ENCODE data around the gene ANO10.

The ANO10 gene

GRCh38 chr3:43399034-43399433 lies 222.8 kb downstream of the ANO10 start:
- Histone ChIP-seq H3K4me3 (ENCODE audit: low read depth in 1 of 2, low read length in 2 of 2) (no peak overlapping the region), H3K9me3 (ENCODE audit: control insufficient read depth in 1 of 2, low read length in 2 of 2) (no peaks in the 10 kb centered on the region), H3K27ac (ENCODE audit: low read depth, low read length) (no peak overlapping the region), H3K4me1 (ENCODE audit: control insufficient read depth in 1 of 2, insufficient read depth in 2 of 2, low read length in 2 of 2) (peaks cover 0 to 6% of the 10 kb centered on the region in 2 donors), H3K9ac (ENCODE audit: low read depth in 1 of 2, low read length in 2 of 2) (no peak overlapping the region), H3K27me3 (ENCODE audit: control insufficient read depth in 1 of 2, insufficient read depth in 2 of 2, low read length in 2 of 2) (no peaks in the 10 kb centered on the region), H3K36me3 (ENCODE audit: control insufficient read depth in 1 of 2, insufficient read depth in 2 of 2, low read length in 2 of 2) (no peaks in the 10 kb centered on the region)

- Histone ChIP-seq H3K9ac (ENCODE audit: low read depth in 1 of 2, low read length in 2 of 2) (no peak overlapping the region), H3K27ac (ENCODE audit: low read depth, low read length) (no peak overlapping the region), H3K4me1 (ENCODE audit: control insufficient read depth in 1 of 2, insufficient read depth in 2 of 2, low read length in 2 of 2) (peaks cover 9 to 12% of the 10 kb centered on the region in 2 donors)
Measured at GRCh38 chr3:43394041-43394554, 227.7 kb downstream of the ANO10 start.

GRCh38 chr3:43391621-43392020 lies 230.2 kb downstream of the ANO10 start:
- H3K4me1 ChIP-seq (ENCODE audit: control insufficient read depth in 1 of 2, insufficient read depth in 2 of 2, low read length in 2 of 2): peaks cover 9 to 15% of the 10 kb centered on the region in 2 donors
- no peaks in the 10 kb centered on the region for H3K9me3 ChIP-seq (ENCODE audit: control insufficient read depth in 1 of 2, low read length in 2 of 2)
- H3K27ac ChIP-seq (ENCODE audit: low read depth, low read length): no peak overlapping the region
- no peaks in the 10 kb centered on the region for H3K27me3 ChIP-seq (ENCODE audit: control insufficient read depth in 1 of 2, insufficient read depth in 2 of 2, low read length in 2 of 2)
- H3K4me3 ChIP-seq (ENCODE audit: low read depth in 1 of 2, low read length in 2 of 2): no peak overlapping the region
- peaks cover 0 to 4% of the 10 kb centered on the region in 2 donors for H3K36me3 ChIP-seq (ENCODE audit: control insufficient read depth in 1 of 2, insufficient read depth in 2 of 2, low read length in 2 of 2)
- H3K9ac ChIP-seq (ENCODE audit: low read depth in 1 of 2, low read length in 2 of 2): no peak overlapping the region

More at GRCh38 chr3:43394041-43394554, 227.7 kb downstream of the ANO10 start:
- H3K4me3 ChIP-seq (ENCODE audit: low read depth in 1 of 2, low read length in 2 of 2): no peak overlapping the region
- no peaks in the 10 kb centered on the region for H3K27me3 ChIP-seq (ENCODE audit: control insufficient read depth in 1 of 2, insufficient read depth in 2 of 2, low read length in 2 of 2)
- no peaks in the 10 kb centered on the region for H3K9me3 ChIP-seq (ENCODE audit: control insufficient read depth in 1 of 2, low read length in 2 of 2)
- peaks cover 0 to 4% of the 10 kb centered on the region in 2 donors for H3K36me3 ChIP-seq (ENCODE audit: control insufficient read depth in 1 of 2, insufficient read depth in 2 of 2, low read length in 2 of 2)

DNA sequence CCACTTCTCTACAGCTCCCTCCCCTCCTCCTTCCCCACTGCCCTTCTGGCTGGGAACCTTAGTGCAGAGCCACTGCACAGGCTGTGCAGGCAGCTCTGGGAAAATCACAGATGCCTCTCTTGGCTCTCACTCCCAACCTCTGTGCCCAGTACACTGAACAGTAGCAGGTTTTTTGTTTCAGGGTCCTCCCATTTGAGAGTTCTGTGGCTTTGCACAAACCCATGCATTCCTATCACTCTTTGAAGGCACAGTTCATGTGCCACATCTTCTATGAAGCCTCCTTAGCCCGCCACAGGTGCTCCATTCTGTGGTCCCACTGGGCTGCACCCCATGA lies 231.6 kb downstream of the ANO10 start:
- peaks cover 0 to 4% of the 10 kb centered on the region in 2 donors for H3K36me3 ChIP-seq (ENCODE audit: control insufficient read depth in 1 of 2, insufficient read depth in 2 of 2, low read length in 2 of 2)
- peaks cover 9 to 15% of the 10 kb centered on the region in 2 donors for H3K4me1 ChIP-seq (ENCODE audit: control insufficient read depth in 1 of 2, insufficient read depth in 2 of 2, low read length in 2 of 2)
- no peak overlapping the region for H3K4me3 ChIP-seq (ENCODE audit: low read depth in 1 of 2, low read length in 2 of 2)
- H3K9ac ChIP-seq (ENCODE audit: low read depth in 1 of 2, low read length in 2 of 2): no peak overlapping the region
- H3K27ac ChIP-seq (ENCODE audit: low read depth, low read length): peak overlapping the region; percentile 28
- H3K9me3 ChIP-seq (ENCODE audit: control insufficient read depth in 1 of 2, low read length in 2 of 2): no peaks in the 10 kb centered on the region
- H3K27me3 ChIP-seq (ENCODE audit: control insufficient read depth in 1 of 2, insufficient read depth in 2 of 2, low read length in 2 of 2): no peaks in the 10 kb centered on the region

DNA sequence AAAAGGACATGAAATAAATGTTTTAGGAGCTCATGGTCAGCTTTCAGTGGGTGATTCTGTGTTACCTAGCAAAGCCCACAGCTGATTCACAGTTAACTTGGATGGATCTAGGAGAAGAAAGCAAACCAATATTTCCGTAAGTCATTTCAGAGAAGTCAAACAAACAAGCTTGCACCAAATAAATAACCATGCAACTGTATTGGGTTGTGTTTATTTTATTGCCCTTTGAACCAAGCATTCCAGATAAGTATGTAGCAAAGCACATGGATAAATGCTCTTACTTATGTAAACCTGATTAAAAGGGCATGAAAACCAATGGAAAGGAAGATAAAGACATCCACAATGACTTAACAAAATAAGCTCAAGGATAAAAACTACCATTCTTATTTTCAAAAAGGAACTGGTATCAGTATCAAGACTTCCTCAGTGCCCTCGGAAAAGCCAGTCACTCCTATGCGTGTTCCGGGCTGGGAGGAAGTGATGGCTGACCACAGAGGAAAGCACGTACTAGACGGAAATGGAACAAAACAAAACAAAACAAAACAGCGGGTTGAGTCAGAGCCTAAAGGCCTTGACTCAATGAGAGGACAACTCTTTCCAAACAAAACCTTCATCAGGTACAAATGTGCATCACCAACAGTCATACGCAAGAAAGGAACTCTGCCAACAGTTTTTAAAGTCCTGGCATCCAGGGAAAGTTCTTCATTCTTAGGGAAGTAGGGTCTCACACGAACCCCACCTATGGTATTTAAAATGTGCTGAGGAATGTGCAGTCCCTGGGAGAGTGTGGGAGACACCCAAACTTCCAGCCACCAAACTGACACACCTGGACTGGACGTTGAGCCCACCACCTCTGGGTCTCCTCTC lies 232.2 kb downstream of the ANO10 start:
- peaks cover 9 to 15% of the 10 kb centered on the region in 2 donors for H3K4me1 ChIP-seq (ENCODE audit: control insufficient read depth in 1 of 2, insufficient read depth in 2 of 2, low read length in 2 of 2)
- no peaks in the 10 kb centered on the region for H3K9me3 ChIP-seq (ENCODE audit: control insufficient read depth in 1 of 2, low read length in 2 of 2)
- peaks cover 0 to 4% of the 10 kb centered on the region in 2 donors for H3K36me3 ChIP-seq (ENCODE audit: control insufficient read depth in 1 of 2, insufficient read depth in 2 of 2, low read length in 2 of 2)
- peak overlapping the region; percentile 28 for H3K27ac ChIP-seq (ENCODE audit: low read depth, low read length)
- H3K27me3 ChIP-seq (ENCODE audit: control insufficient read depth in 1 of 2, insufficient read depth in 2 of 2, low read length in 2 of 2): no peaks in the 10 kb centered on the region
- H3K9ac ChIP-seq (ENCODE audit: low read depth in 1 of 2, low read length in 2 of 2): no peak overlapping the region
- no peak overlapping the region for H3K4me3 ChIP-seq (ENCODE audit: low read depth in 1 of 2, low read length in 2 of 2)

DNA sequence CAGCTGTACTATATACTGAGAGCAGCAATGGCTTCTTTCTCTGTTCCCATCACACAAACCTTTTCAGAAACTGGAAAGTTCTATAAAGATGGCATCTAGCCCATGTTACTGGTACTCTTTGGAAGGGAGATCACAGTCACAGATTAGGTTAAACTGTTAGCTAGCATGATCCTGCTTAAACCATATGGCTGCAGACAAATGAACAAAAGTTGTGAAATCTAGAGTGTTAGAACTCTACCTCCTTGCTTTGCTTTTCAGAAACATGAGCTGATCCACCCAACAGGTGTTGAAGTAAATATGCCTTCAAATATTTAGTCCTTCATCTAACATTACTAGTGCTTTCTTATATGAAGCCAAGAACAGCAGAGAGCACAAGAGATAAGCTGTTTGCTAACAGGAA lies 232.9 kb downstream of the ANO10 start:
- H3K27ac ChIP-seq (ENCODE audit: low read depth, low read length): no peak overlapping the region
- no peaks in the 10 kb centered on the region for H3K27me3 ChIP-seq (ENCODE audit: control insufficient read depth in 1 of 2, insufficient read depth in 2 of 2, low read length in 2 of 2)
- H3K4me1 ChIP-seq (ENCODE audit: control insufficient read depth in 1 of 2, insufficient read depth in 2 of 2, low read length in 2 of 2): peaks cover 9 to 15% of the 10 kb centered on the region in 2 donors
- H3K9me3 ChIP-seq (ENCODE audit: control insufficient read depth in 1 of 2, low read length in 2 of 2): no peaks in the 10 kb centered on the region
- H3K9ac ChIP-seq (ENCODE audit: low read depth in 1 of 2, low read length in 2 of 2): no peak overlapping the region
- no peak overlapping the region for H3K4me3 ChIP-seq (ENCODE audit: low read depth in 1 of 2, low read length in 2 of 2)
- peaks cover 0 to 4% of the 10 kb centered on the region in 2 donors for H3K36me3 ChIP-seq (ENCODE audit: control insufficient read depth in 1 of 2, insufficient read depth in 2 of 2, low read length in 2 of 2)

DNA sequence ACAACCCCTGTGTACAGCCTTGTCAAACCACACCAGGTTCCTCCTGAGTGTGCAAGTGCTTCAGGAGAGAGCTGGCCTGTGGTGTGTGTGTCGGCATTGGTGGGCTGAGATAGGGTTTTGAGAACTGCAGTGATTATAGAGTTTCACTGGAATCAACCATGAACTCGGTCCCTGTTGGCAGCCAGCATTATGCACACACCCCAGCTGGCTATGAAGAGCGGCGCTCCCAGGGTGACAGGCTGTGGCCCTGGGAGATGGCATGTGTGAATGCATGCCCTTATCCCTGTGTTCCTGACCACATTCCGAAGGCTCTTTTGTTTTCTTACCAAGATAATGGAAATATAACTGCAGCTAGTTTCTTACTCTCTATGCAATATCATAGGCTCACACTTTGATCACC lies 233.6 kb downstream of the ANO10 start:
- Histone ChIP-seq H3K27ac (ENCODE audit: low read depth, low read length) (no peak overlapping the region), H3K4me1 (ENCODE audit: control insufficient read depth in 1 of 2, insufficient read depth in 2 of 2, low read length in 2 of 2) (peaks cover 9 to 15% of the 10 kb centered on the region in 2 donors), H3K27me3 (ENCODE audit: control insufficient read depth in 1 of 2, insufficient read depth in 2 of 2, low read length in 2 of 2) (no peaks in the 10 kb centered on the region), H3K9me3 (ENCODE audit: control insufficient read depth in 1 of 2, low read length in 2 of 2) (no peaks in the 10 kb centered on the region), H3K36me3 (ENCODE audit: control insufficient read depth in 1 of 2, insufficient read depth in 2 of 2, low read length in 2 of 2) (peaks cover 0 to 4% of the 10 kb centered on the region in 2 donors), H3K4me3 (ENCODE audit: low read depth in 1 of 2, low read length in 2 of 2) (no peak overlapping the region), H3K9ac (ENCODE audit: low read depth in 1 of 2, low read length in 2 of 2) (no peak overlapping the region)

DNA sequence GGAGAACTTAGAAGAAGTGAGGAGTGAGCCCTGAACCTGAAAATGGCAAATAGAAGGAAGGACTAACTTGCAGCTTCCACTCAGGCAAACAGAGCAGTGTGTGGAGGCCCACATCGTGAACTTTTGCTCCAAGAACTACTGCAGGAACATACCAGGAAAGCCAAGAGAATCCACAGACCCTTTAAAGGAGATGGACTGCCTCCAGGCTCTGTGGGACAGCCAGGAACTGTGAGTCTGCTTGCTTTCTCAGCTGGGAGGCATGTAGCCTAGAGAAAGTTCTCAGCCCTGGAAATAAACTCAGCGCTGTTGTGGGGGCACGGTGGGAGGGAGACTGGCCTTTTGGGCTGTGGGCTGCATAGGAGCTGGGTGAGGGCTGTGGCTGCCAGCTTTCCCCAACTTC lies 242.5 kb downstream of the ANO10 start:
- H3K27ac ChIP-seq (ENCODE audit: low read depth, low read length): no peak overlapping the region
- H3K27me3 ChIP-seq (ENCODE audit: control insufficient read depth in 1 of 2, insufficient read depth in 2 of 2, low read length in 2 of 2): no peaks in the 10 kb centered on the region
- no peak overlapping the region for H3K4me3 ChIP-seq (ENCODE audit: low read depth in 1 of 2, low read length in 2 of 2)
- no peaks in the 10 kb centered on the region for H3K36me3 ChIP-seq (ENCODE audit: control insufficient read depth in 1 of 2, insufficient read depth in 2 of 2, low read length in 2 of 2)
- H3K9ac ChIP-seq (ENCODE audit: low read depth in 1 of 2, low read length in 2 of 2): no peak overlapping the region
- H3K4me1 ChIP-seq (ENCODE audit: control insufficient read depth in 1 of 2, insufficient read depth in 2 of 2, low read length in 2 of 2): peaks cover 4 to 6% of the 10 kb centered on the region in 2 donors
- no peaks in the 10 kb centered on the region for H3K9me3 ChIP-seq (ENCODE audit: control insufficient read depth in 1 of 2, low read length in 2 of 2)

DNA sequence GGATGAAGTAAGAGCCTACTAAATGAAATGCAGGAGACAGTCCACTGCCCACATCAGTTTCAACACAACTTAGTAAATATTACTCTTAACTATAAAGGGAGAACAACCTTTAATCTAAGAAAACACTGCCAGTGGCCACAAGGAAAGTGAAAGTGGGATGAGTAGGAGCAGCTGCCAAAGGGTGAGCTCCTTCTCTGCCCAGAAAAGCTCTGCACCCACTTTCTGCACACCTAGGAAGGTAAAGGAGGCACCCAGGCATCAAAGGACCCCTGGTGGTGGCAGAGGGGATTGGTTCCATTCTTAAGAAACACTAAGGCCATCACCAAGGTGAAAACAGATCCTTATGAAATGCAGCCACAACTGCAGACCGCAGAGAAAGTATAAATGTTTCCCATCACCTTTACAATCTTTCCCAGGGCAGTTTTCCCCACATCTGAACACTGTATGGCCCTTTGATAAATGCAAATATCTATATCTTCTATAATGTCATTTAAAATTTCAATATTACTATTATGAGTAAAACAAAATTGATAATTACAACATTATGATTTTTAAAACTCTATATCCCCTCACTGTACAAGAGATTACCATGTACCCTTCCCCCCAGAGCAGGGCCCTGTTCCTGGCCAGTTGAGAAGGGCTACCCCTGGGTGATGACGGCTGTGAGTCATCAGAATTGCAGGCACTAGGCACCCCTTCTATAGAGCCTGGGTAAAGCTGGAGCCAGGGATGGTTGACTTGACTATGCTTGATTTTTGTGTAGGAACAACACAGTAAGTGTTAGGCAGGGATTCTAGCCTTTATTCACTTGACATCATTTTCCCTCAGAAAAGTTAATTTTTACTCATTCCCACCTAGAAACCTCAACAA lies 243.5 kb downstream of the ANO10 start:
- H3K9ac ChIP-seq (ENCODE audit: low read depth in 1 of 2, low read length in 2 of 2): no peak overlapping the region
- H3K27me3 ChIP-seq (ENCODE audit: control insufficient read depth in 1 of 2, insufficient read depth in 2 of 2, low read length in 2 of 2): no peaks in the 10 kb centered on the region
- peaks cover 4 to 6% of the 10 kb centered on the region in 2 donors for H3K4me1 ChIP-seq (ENCODE audit: control insufficient read depth in 1 of 2, insufficient read depth in 2 of 2, low read length in 2 of 2)
- no peaks in the 10 kb centered on the region for H3K9me3 ChIP-seq (ENCODE audit: control insufficient read depth in 1 of 2, low read length in 2 of 2)
- no peaks in the 10 kb centered on the region for H3K36me3 ChIP-seq (ENCODE audit: control insufficient read depth in 1 of 2, insufficient read depth in 2 of 2, low read length in 2 of 2)
- no peak overlapping the region for H3K4me3 ChIP-seq (ENCODE audit: low read depth in 1 of 2, low read length in 2 of 2)
- H3K27ac ChIP-seq (ENCODE audit: low read depth, low read length): no peak overlapping the region

DNA sequence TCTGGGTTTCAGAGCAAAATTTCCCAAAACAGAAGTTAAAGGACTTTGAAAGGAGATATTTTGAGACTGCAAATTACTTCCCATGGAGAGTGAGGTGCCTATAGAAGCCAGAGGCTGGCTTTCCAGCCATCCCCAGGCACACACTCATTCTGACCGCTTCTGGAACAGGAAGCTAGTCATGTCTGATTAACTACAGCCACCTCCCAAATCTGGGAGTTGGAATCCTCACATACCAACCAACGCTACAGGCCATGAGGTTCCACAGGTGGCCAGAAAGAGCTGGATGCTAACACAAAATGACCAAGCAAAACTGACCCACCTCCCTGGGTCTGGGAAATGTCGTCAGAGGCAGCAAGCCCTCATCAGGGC lies 248.3 kb downstream of the ANO10 start:
- Histone ChIP-seq H3K27me3 (ENCODE audit: control insufficient read depth in 1 of 2, insufficient read depth in 2 of 2, low read length in 2 of 2) (no peaks in the 10 kb centered on the region), H3K27ac (ENCODE audit: low read depth, low read length) (no peak overlapping the region), H3K4me1 (ENCODE audit: control insufficient read depth in 1 of 2, insufficient read depth in 2 of 2, low read length in 2 of 2) (peaks cover 4 to 6% of the 10 kb centered on the region in 2 donors), H3K9ac (ENCODE audit: low read depth in 1 of 2, low read length in 2 of 2) (no peak overlapping the region), H3K4me3 (ENCODE audit: low read depth in 1 of 2, low read length in 2 of 2) (no peak overlapping the region), H3K9me3 (ENCODE audit: control insufficient read depth in 1 of 2, low read length in 2 of 2) (no peaks in the 10 kb centered on the region), H3K36me3 (ENCODE audit: control insufficient read depth in 1 of 2, insufficient read depth in 2 of 2, low read length in 2 of 2) (no peaks in the 10 kb centered on the region)

Data from duodenal mucosa (tissue), 2 donors.